ENCODE measurements around the gene DOCK9.

Gene DOCK9

GRCh38 chr13:98976338-98976737, 1.5 kb downstream of the DOCK9 start:
- Histone ChIP-seq H2BK120ac (ENCODE audit: insufficient read depth, low read length, poor library complexity) (no peak overlapping the region), H2BK12ac (ENCODE audit: low read length) (no peak overlapping the region), H3K4me3 (ENCODE audit: low read depth, low read length) (no peak overlapping the region), H3K9me3 (ENCODE audit: insufficient read depth, low read depth, low read length) (no peaks in the 10 kb centered on the region), H4K8ac (ENCODE audit: low read depth, low read length) (no peak overlapping the region), H2AFZ (ENCODE audit: insufficient read depth, low read length, poor library complexity) (no peak overlapping the region), H4K91ac (ENCODE audit: low read depth, low read length) (no peak overlapping the region), H2BK5ac (ENCODE audit: low read depth, low read length, poor library complexity) (no peak overlapping the region), H3K36me3 (ENCODE audit: control insufficient read depth in 1 of 2, insufficient read depth in 2 of 2, low read length in 2 of 2) (no peaks in the 10 kb centered on the region), H3K4me1 (ENCODE audit: control insufficient read depth in 1 of 2, insufficient read depth in 2 of 2, low read length in 2 of 2) (peaks cover 11 to 24% of the 10 kb centered on the region in 2 experiments), H3K27ac (ENCODE audit: low read depth, low read length) (peak overlapping the region; percentile 36), H2AK5ac (ENCODE audit: low read length) (no peak overlapping the region), H3K4ac (ENCODE audit: low read depth, low read length) (no peak overlapping the region), H3K79me1 (ENCODE audit: low read length) (peaks cover 9% of the 10 kb centered on the region), H3K23ac (ENCODE audit: low read length) (no peak overlapping the region), H3K9ac (ENCODE audit: low read length) (no peak overlapping the region), H3K79me2 (ENCODE audit: control insufficient read depth, insufficient read depth, low read length, poor library complexity) (no peaks in the 10 kb centered on the region), H3K27me3 (ENCODE audit: insufficient read depth, low read length) (no peaks in the 10 kb centered on the region), H4K12ac (ENCODE audit: low read depth, low read length) (no peak overlapping the region), H3K4me2 (ENCODE audit: low read length) (peak overlapping the region; percentile 3), H3K18ac (ENCODE audit: low read length) (no peak overlapping the region), H3K14ac (ENCODE audit: low read length) (no peak overlapping the region)
- DNase-seq, result no peak

- Histone ChIP-seq H2BK5ac (ENCODE audit: low read depth, low read length, poor library complexity) (no peak overlapping the region), H3K18ac (ENCODE audit: low read length) (no peak overlapping the region), H2BK12ac (ENCODE audit: low read length) (no peak overlapping the region), H3K4me1 (ENCODE audit: control insufficient read depth in 1 of 2, insufficient read depth in 2 of 2, low read length in 2 of 2) (peaks cover 13 to 26% of the 10 kb centered on the region in 2 experiments), H3K23ac (ENCODE audit: low read length) (no peak overlapping the region), H3K9me3 (ENCODE audit: insufficient read depth, low read depth, low read length) (no peaks in the 10 kb centered on the region), H3K36me3 (ENCODE audit: control insufficient read depth in 1 of 2, insufficient read depth in 2 of 2, low read length in 2 of 2) (no peaks in the 10 kb centered on the region), H2BK120ac (ENCODE audit: insufficient read depth, low read length, poor library complexity) (no peak overlapping the region), H3K4ac (ENCODE audit: low read depth, low read length) (no peak overlapping the region), H3K4me2 (ENCODE audit: low read length) (peak overlapping the region; percentile 10), H2AFZ (ENCODE audit: insufficient read depth, low read length, poor library complexity) (no peak overlapping the region), H3K79me1 (ENCODE audit: low read length) (peaks cover 11% of the 10 kb centered on the region), H3K79me2 (ENCODE audit: control insufficient read depth, insufficient read depth, low read length, poor library complexity) (peaks cover 2% of the 10 kb centered on the region), H2AK5ac (ENCODE audit: low read length) (no peak overlapping the region), H3K14ac (ENCODE audit: low read length) (no peak overlapping the region), H4K91ac (ENCODE audit: low read depth, low read length) (no peak overlapping the region), H3K27me3 (ENCODE audit: insufficient read depth, low read length) (no peaks in the 10 kb centered on the region), H4K12ac (ENCODE audit: low read depth, low read length) (no peak overlapping the region), H3K9ac (ENCODE audit: low read length) (no peak overlapping the region), H4K8ac (ENCODE audit: low read depth, low read length) (no peak overlapping the region), H3K27ac (ENCODE audit: low read depth, low read length) (peak overlapping the region; percentile 36), H3K4me3 (ENCODE audit: low read depth, low read length) (no peak overlapping the region)
- WGBS (ENCODE audit: extremely low coverage, insufficient coverage, insufficient read length), result no CpG with 5 or more reads among the region's 5 CpGs
- peak; percentile 81 to 83 for DNase-seq
These were observed 2.0 kb downstream of the DOCK9 start for GRCh38 chr13:98975822-98976261.

- no peaks in the 10 kb centered on the region for H3K27me3 ChIP-seq (ENCODE audit: insufficient read depth, low read length)
- H3K23ac ChIP-seq (ENCODE audit: low read length), result no peak overlapping the region
- H2AFZ ChIP-seq (ENCODE audit: insufficient read depth, low read length, poor library complexity), result no peak overlapping the region
- H3K79me2 ChIP-seq (ENCODE audit: control insufficient read depth, insufficient read depth, low read length, poor library complexity), result peaks cover 5% of the 10 kb centered on the region
- H3K4me2 ChIP-seq (ENCODE audit: low read length), result no peak overlapping the region
- no peak overlapping the region for H3K18ac ChIP-seq (ENCODE audit: low read length)
- H2AK5ac ChIP-seq (ENCODE audit: low read length), result no peak overlapping the region
- H2BK12ac ChIP-seq (ENCODE audit: low read length), result peak overlapping the region; percentile 61
- no peak for DNase-seq
- H3K14ac ChIP-seq (ENCODE audit: low read length), result no peak overlapping the region
- H4K8ac ChIP-seq (ENCODE audit: low read depth, low read length), result no peak overlapping the region
- no peak overlapping the region for H4K12ac ChIP-seq (ENCODE audit: low read depth, low read length)
- peaks cover 16 to 35% of the 10 kb centered on the region in 2 experiments for H3K4me1 ChIP-seq (ENCODE audit: control insufficient read depth in 1 of 2, insufficient read depth in 2 of 2, low read length in 2 of 2)
- H2BK120ac ChIP-seq (ENCODE audit: insufficient read depth, low read length, poor library complexity), result peak overlapping the region; percentile 54
- no peak overlapping the region for H3K9ac ChIP-seq (ENCODE audit: low read length)
- WGBS (ENCODE audit: extremely low coverage, insufficient coverage, insufficient read length), result 100% methylated on average over 2 of the region's 2 CpGs
- H4K91ac ChIP-seq (ENCODE audit: low read depth, low read length), result no peak overlapping the region
- no peaks in the 10 kb centered on the region for H3K9me3 ChIP-seq (ENCODE audit: insufficient read depth, low read depth, low read length)
- no peak overlapping the region for H2BK5ac ChIP-seq (ENCODE audit: low read depth, low read length, poor library complexity)
- H3K36me3 ChIP-seq (ENCODE audit: control insufficient read depth in 1 of 2, insufficient read depth in 2 of 2, low read length in 2 of 2), result no peaks in the 10 kb centered on the region
- H3K79me1 ChIP-seq (ENCODE audit: low read length), result peaks cover 14% of the 10 kb centered on the region
- H3K4me3 ChIP-seq (ENCODE audit: low read depth, low read length), result no peak overlapping the region
- H3K27ac ChIP-seq (ENCODE audit: low read depth, low read length), result no peak overlapping the region
- peak overlapping the region; percentile 91 for H3K4ac ChIP-seq (ENCODE audit: low read depth, low read length)
These were observed 3.8 kb downstream of the DOCK9 start for GRCh38 chr13:98974053-98974452.

- H2AFZ ChIP-seq (ENCODE audit: insufficient read depth, low read length, poor library complexity), result no peak overlapping the region
- peaks cover 5% of the 10 kb centered on the region for H3K79me2 ChIP-seq (ENCODE audit: control insufficient read depth, insufficient read depth, low read length, poor library complexity)
- H3K4me3 ChIP-seq (ENCODE audit: low read depth, low read length), result no peak overlapping the region
- WGBS (ENCODE audit: extremely low coverage, insufficient coverage, insufficient read length), result no CpG with 5 or more reads among the region's 4 CpGs
- peak overlapping the region; percentile 84 for H3K27ac ChIP-seq (ENCODE audit: low read depth, low read length)
- no peak overlapping the region for H3K4ac ChIP-seq (ENCODE audit: low read depth, low read length)
- H3K14ac ChIP-seq (ENCODE audit: low read length), result no peak overlapping the region
- no peak overlapping the region for H3K4me2 ChIP-seq (ENCODE audit: low read length)
- peaks cover 14 to 30% of the 10 kb centered on the region in 2 experiments for H3K4me1 ChIP-seq (ENCODE audit: control insufficient read depth in 1 of 2, insufficient read depth in 2 of 2, low read length in 2 of 2)
- H4K91ac ChIP-seq (ENCODE audit: low read depth, low read length), result no peak overlapping the region
- H4K12ac ChIP-seq (ENCODE audit: low read depth, low read length), result no peak overlapping the region
- H3K9ac ChIP-seq (ENCODE audit: low read length), result no peak overlapping the region
- no peaks in the 10 kb centered on the region for H3K9me3 ChIP-seq (ENCODE audit: insufficient read depth, low read depth, low read length)
- H2BK5ac ChIP-seq (ENCODE audit: low read depth, low read length, poor library complexity), result no peak overlapping the region
- H2AK5ac ChIP-seq (ENCODE audit: low read length), result no peak overlapping the region
- no peaks in the 10 kb centered on the region for H3K36me3 ChIP-seq (ENCODE audit: control insufficient read depth in 1 of 2, insufficient read depth in 2 of 2, low read length in 2 of 2)
- DNase-seq, result peak; percentile 58 to 80
- H3K23ac ChIP-seq (ENCODE audit: low read length), result no peak overlapping the region
- no peak overlapping the region for H4K8ac ChIP-seq (ENCODE audit: low read depth, low read length)
- H2BK12ac ChIP-seq (ENCODE audit: low read length), result no peak overlapping the region
- H3K79me1 ChIP-seq (ENCODE audit: low read length), result peaks cover 14% of the 10 kb centered on the region
- no peak overlapping the region for H3K18ac ChIP-seq (ENCODE audit: low read length)
- no peak overlapping the region for H2BK120ac ChIP-seq (ENCODE audit: insufficient read depth, low read length, poor library complexity)
- no peaks in the 10 kb centered on the region for H3K27me3 ChIP-seq (ENCODE audit: insufficient read depth, low read length)
These were observed 5.2 kb downstream of the DOCK9 start for GRCh38 chr13:98972627-98973026.

Data from trophoblast cell (in vitro differentiated cells and primary cell).